SJCRH30 (cell line): ENCODE data around the gene TPM4. TPM values are rescaled to one million over a fixed set of nuclear protein-coding genes. Genes with fewer than 3 reads are reported as not detected.

Experiments used
- DNase-seq, 2 experiments: peaks; one replicate each; pipeline ENCODE4 v3.0.0-alpha.2; 2015 to 2020
- H3K27ac ChIP-seq: fragments of 250-450 bp; sonication (Bioruptor Pico); 2 replicates; pipeline ENCODE4 v1.5.1; 2020; ENCODE audit warnings: mild to moderate bottlenecking, moderate library complexity
- H3K27me3 ChIP-seq: fragments of 250-450 bp; sonication (Bioruptor Pico); 2 replicates; pipeline ENCODE4 v1.5.1; 2020; ENCODE audit warnings: mild to moderate bottlenecking, moderate library complexity
- H3K36me3 ChIP-seq: fragments of 250-450 bp; sonication (Bioruptor Pico); 2 replicates; pipeline ENCODE4 v1.5.1; 2020; ENCODE audit warnings: mild to moderate bottlenecking, moderate library complexity
- H3K4me1 ChIP-seq: fragments of 250-450 bp; sonication (Bioruptor Pico); 2 replicates; pipeline ENCODE4 v1.5.1; 2020; ENCODE audit warnings: mild to moderate bottlenecking, moderate library complexity
- H3K4me3 ChIP-seq: fragments of 250-450 bp; sonication (Bioruptor Pico); 2 replicates; pipeline ENCODE4 v1.5.1; 2020; ENCODE audit warnings: mild to moderate bottlenecking, moderate library complexity
- H3K9me3 ChIP-seq: fragments of 250-450 bp; sonication (Bioruptor Pico); replicated peaks from 2 replicates; pipeline ENCODE4 v1.5.1; 2020; ENCODE audit warnings: mild to moderate bottlenecking, moderate library complexity
- total RNA-seq: library from RNA; depleted of rRNA; stranded (reverse); fragments of >200 nt; shearing (Covaris generic); gene quantifications from 2 replicates; pipeline ENCODE4 v1.2.3, GENCODE V29; 2014

The TPM4 gene
- total RNA-seq, 1 experiment from 2014 or later: 419 TPM

DNA sequence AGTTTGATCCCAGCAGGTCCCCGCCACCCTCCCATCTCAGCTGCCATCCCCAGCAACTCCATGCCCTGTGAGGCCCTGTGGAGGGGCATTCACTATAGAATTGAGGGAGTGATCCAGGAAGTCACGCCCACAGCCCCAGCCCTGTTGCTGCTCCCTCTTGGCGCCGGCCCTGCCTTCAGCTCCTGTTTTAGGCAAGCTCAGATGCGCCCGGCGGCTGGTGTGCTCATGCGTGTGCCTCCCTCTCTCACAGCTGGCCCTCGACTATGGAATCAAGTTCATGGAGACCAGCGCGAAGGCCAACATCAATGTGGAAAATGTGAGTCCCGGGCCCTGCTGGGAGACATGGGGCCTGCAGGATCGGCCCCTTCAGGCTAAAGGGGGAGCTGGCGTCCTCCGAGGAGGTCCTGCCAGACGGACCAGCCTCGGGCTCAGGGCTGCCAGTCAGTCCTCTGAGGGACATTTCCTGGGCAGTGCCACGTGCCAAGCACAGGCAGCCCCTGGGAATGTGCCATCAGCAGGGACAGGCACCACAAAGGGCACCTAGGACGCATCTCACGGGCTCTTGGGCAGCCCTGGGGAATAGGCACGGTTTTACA is 51.6 kb downstream of the TPM4 start:
- DNase-seq: no peak
- Histone ChIP-seq H3K36me3 (peaks cover 68% of the 10 kb centered on the region), H3K27ac (no peak overlapping the region), H3K27me3 (no peaks in the 10 kb centered on the region), H3K9me3 (no peaks in the 10 kb centered on the region), H3K4me1 (no peaks in the 10 kb centered on the region), H3K4me3 (no peak overlapping the region)

DNA sequence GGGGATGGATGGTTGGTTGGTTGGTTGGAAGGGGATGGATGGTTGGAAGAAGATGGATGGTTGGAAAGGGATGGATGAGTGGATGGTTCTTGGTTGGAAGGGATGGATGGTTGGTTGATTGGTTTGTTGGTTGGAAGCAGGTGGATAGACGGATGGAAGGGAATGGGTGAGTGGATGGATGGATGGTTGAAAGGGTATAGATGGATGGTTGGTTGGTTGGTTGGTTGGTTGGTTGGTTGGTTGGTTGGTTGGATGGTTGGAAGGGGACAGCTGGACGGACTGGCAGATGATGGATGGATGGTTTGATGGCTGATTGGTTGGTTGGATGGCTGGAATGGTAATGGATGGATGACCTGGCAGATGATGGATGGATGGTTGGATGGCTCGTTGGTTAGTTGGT is 55.4 kb downstream of the TPM4 start:
- no peaks in the 10 kb centered on the region for H3K4me1 ChIP-seq
- H3K4me3 ChIP-seq: no peak overlapping the region
- no peaks in the 10 kb centered on the region for H3K9me3 ChIP-seq
- H3K27me3 ChIP-seq: no peaks in the 10 kb centered on the region
- H3K27ac ChIP-seq: no peak overlapping the region
- no peak for DNase-seq
- peaks cover 57% of the 10 kb centered on the region for H3K36me3 ChIP-seq

DNA sequence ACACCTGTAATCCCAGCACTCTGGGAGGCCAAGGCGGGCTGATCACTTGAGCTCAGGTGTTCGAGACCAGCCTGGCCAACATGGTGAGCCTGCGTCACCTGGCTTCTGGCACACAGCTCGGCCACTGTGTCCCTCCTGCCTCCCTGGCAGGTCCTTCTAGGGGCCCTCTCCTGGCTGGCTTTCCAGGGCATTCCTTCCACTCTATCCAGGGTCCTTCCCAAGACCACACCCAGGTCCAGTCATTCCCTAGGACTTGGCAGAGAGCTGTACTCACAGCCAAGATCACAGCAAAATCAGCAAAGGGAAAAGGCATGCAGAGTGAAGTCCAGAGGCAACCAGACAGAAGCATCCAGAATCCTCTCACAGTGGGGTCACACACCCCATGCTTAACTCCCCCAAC is 57.5 kb downstream of the TPM4 start:
- Histone ChIP-seq H3K27ac (no peak overlapping the region), H3K27me3 (no peaks in the 10 kb centered on the region), H3K36me3 (peaks cover 37% of the 10 kb centered on the region), H3K4me1 (no peaks in the 10 kb centered on the region), H3K9me3 (no peaks in the 10 kb centered on the region), H3K4me3 (no peak overlapping the region)
- DNase-seq: no peak

DNA sequence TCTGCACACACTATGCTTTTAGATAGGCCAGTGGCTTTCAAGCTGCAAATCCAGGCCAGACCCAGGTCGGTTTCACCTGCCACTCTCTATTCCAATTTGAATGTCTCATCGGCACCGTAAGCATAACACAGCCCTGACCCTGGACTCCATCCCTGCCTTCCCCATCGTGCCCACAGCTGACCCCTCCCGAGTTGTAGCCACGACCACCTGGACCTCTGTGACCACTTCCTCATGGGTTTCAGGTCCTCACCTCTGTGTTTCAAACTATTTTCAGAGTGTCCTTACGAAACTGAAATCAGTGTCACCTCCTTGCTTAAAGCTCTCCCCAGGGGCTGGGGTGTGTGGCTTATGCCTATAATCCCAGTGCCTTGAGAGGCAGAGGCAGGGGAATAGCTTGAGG is 58.2 kb downstream of the TPM4 start:
- Histone ChIP-seq H3K27ac (no peak overlapping the region), H3K36me3 (peaks cover 30% of the 10 kb centered on the region), H3K4me1 (no peaks in the 10 kb centered on the region), H3K9me3 (no peaks in the 10 kb centered on the region), H3K4me3 (no peak overlapping the region), H3K27me3 (no peaks in the 10 kb centered on the region)
- no peak for DNase-seq

DNA sequence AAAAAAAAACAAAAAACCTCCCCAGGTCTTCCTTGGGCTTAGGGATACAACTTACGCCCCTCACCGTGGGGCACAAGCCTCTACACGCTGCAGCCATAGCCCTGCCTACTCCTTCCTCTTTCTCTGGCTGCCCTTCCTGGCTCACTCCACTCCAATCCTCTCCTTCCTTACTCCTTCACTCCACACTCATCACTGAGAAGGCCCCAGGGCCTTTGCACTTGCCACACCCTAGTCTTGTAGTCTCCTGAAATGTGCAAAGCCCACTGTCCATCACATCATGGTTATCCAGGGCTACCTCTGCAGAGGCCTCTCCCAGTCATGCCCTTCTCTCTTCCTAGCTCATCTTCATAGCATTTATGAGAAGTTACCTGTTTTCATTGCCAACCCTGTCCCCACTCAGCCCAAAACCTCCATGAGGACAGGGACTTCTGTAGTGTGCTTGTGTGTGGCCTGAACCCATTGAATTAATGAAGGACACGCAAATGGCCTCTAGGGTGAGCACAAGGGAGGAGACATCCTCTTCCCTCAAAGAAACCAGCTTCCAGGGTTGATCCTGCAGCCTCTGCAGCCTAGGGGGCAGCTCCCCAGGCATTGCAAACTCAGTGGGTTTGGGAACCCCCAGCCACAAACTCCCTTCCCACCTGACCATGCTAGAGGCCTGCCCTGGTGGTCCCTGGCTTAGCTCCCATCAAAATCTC is 59.3 kb downstream of the TPM4 start:
- no peaks in the 10 kb centered on the region for H3K9me3 ChIP-seq
- H3K4me3 ChIP-seq: no peak overlapping the region
- H3K27me3 ChIP-seq: no peaks in the 10 kb centered on the region
- peaks cover 27% of the 10 kb centered on the region for H3K36me3 ChIP-seq
- no peak for DNase-seq
- H3K27ac ChIP-seq: no peak overlapping the region
- no peaks in the 10 kb centered on the region for H3K4me1 ChIP-seq

DNA sequence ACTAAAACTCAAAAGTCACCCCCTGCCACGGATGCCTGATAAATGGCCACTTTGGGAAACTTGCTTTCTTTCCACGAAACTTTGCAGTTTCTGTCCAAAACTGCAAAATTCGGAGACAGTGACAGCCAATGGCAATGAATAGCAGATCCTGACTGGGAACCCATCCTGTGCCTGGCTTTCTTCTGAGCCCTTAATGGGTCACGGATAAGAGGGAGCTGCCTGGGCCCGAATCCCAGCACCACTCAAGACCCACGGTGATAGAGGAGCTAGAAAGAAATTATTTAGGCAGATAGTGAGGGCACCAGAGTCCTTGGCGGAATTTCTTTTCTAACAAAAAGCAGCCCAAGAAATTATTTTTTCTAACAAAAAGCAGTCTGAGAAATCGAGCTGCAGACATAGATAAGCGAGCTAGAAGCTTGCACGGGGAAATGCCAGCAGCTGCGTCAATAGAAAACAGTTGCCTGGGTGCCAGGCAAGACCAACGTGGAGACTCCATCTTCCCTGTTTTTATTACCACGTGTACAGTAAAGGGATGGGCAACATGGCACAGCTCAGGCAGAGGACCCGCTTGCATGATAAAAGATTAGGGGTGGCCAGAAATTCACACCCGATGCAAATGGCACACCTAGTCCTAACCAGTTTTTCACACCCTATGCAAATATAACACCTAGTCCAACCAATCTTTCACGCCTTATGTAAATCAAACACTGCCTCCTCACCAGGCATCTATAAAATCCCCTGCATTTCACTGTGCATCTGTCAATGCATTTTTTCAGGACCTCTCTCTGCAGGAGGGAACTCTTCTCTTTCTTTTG is 60.1 kb downstream of the TPM4 start:
- Histone ChIP-seq H3K4me1 (no peaks in the 10 kb centered on the region), H3K4me3 (no peak overlapping the region), H3K36me3 (peaks cover 22% of the 10 kb centered on the region), H3K27ac (no peak overlapping the region; the same call in 1 of the 2 replicates), H3K27me3 (no peaks in the 10 kb centered on the region), H3K9me3 (no peaks in the 10 kb centered on the region)
- DNase-seq: peak; percentile 33 to 46

DNA sequence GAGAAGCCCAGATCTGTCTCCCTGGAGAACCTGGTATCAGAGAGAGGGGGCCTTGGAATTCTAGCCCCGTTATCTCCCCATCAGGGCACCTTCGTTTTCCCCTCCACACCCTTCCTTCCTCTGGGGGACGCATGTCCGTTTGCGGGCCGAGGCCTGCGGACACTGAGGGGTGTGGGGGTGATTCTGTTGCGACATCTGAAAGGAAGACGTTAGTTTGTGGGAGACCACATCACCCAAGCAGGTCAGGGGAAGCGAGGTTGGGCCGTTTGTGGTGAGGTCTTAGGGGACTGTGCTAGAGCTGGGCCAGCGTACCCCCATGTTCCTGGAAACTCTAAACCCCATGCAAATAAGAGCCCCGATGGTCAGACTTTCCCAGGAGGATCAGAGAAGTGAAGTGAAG is 63.5 kb downstream of the TPM4 start:
- no peak overlapping the region for H3K4me3 ChIP-seq
- no peaks in the 10 kb centered on the region for H3K36me3 ChIP-seq
- H3K9me3 ChIP-seq: no peaks in the 10 kb centered on the region
- peaks cover 5% of the 10 kb centered on the region; the same call in 1 of the 2 replicates for H3K4me1 ChIP-seq
- H3K27me3 ChIP-seq: no peaks in the 10 kb centered on the region
- no peak overlapping the region for H3K27ac ChIP-seq
- no peak for DNase-seq

DNA sequence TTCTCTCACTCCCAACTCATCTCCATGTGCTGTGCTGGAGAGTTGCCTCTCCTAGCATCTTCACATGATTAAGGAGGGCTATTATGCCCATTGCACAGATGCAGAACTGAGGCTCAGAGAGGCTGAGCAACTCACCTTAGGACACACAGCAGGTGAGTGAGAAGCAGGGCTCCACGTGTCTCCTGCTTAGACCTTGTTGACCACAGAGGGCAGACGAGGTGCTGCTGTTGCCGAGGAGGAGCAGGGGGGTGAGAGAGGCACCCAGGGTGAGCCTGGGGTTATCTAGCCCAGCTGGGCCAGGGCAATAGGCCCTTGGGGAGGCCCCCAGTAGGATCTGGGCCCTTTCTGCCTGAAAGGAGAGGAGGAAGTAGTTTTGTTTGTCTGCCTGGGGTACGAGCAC is 64.7 kb downstream of the TPM4 start:
- Histone ChIP-seq H3K4me1 (peaks cover 12% of the 10 kb centered on the region; the same call in 1 of the 2 replicates), H3K27ac (no peak overlapping the region), H3K4me3 (no peak overlapping the region), H3K9me3 (no peaks in the 10 kb centered on the region), H3K36me3 (no peaks in the 10 kb centered on the region), H3K27me3 (no peaks in the 10 kb centered on the region)
- no peak for DNase-seq

DNA sequence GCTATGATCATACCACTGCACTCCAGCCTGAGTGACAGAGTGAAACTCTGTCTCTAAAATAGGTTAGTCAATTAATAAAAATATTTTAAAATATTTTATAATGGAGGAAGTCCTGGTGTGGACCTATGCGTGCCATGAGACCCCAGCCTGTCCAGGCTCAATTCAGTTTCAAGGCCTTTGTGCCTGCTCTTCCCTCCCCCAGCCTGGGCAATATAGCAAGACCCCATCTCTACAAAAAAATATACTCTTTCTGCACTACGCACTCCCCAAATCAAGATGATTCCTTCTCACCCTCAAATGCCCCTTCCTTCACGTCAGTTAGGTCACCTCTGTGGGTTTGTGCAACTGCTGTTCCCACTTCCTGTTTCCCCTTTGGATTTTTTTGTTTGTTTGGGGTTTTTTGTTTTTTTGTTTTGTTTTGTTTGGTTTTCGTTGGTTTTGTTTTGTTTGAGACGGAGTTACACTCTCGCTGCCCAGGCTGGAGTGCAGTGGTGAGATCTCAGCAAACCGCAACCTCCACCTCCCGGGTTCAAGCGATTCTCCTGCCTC is 65.8 kb downstream of the TPM4 start:
- Histone ChIP-seq H3K27me3 (no peaks in the 10 kb centered on the region), H3K4me3 (no peak overlapping the region), H3K27ac (no peak overlapping the region), H3K9me3 (no peaks in the 10 kb centered on the region), H3K36me3 (no peaks in the 10 kb centered on the region), H3K4me1 (peaks cover 13% of the 10 kb centered on the region; the same call in 1 of the 2 replicates)
- no peak for DNase-seq

DNA sequence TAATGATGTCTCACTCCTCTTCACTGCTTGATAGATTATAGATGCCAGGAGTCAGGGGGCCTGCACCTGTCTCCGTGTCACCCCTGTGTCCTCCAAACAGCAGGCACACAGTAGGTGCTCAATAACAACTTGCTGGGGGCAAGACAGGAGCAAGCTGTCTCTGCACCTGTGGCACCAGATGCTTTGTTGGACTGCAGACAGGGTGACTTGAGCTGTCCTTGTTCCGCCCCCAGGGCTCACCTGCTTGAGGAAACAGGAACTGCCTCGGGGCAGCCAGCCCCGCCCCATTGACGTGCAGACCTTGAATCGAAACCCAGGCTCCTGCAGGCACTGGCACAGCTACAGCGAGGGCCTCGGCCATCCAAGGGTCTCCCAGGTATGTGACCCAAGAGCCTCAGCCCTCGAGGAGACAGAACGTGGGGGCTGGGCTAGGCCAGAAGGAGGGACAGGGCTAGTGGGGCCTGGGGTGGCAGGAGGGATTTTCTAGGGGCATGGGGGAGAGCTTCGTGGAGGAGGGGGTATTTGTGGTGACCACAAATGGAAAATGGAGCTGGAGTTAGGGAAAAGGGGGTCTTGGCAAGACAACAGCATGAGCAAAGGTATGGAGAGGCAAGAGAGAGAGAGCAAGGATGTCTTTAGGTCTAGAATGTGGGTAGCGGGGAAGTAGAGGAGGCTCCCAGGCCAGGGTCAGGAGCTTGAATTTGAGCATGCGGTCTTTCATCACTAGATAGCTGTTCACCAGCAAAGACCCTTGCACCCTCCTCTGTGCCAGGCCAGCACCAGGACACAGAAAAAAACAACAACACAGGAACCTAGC is 67.3 kb downstream of the TPM4 start, which contains the start of gene HSH2D:
HSH2D (plus strand) TSS at position 287 of the 817 bp plus-strand sequence. CDS start 5,066 bp downstream, outside the sequence.
- no peaks in the 10 kb centered on the region for H3K27me3 ChIP-seq
- no peaks in the 10 kb centered on the region for H3K9me3 ChIP-seq
- H3K27ac ChIP-seq: no peak within 1 kb of the TSS
- H3K4me1 ChIP-seq: peaks cover 16% of the 10 kb centered on the region
- H3K4me3 ChIP-seq: no peak within 1 kb of the TSS
- DNase-seq: no peak
- no peaks in the 10 kb centered on the region for H3K36me3 ChIP-seq

DNA sequence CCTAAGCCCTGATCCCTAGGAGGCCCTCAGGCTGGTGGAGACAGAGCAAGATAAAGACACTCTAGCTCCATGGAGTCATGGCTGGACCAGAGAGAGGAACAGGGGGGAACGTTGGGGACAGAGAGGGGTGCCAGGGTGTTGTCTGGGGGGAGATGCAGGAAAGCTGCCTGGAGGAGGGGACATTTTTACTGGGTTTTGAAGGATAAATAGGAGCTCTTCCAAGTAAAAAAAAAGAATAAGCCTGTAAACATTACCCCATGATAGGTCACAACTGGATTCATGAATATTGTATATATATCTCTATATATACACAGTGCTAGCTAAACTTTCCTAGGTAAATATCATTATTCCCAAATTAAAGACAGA is 67.9 kb downstream of the TPM4 start:
- Histone ChIP-seq H3K4me1 (peaks cover 21% of the 10 kb centered on the region), H3K9me3 (no peaks in the 10 kb centered on the region), H3K4me3 (no peak overlapping the region), H3K27me3 (no peaks in the 10 kb centered on the region), H3K36me3 (no peaks in the 10 kb centered on the region), H3K27ac (no peak overlapping the region)
- no peak for DNase-seq

DNA sequence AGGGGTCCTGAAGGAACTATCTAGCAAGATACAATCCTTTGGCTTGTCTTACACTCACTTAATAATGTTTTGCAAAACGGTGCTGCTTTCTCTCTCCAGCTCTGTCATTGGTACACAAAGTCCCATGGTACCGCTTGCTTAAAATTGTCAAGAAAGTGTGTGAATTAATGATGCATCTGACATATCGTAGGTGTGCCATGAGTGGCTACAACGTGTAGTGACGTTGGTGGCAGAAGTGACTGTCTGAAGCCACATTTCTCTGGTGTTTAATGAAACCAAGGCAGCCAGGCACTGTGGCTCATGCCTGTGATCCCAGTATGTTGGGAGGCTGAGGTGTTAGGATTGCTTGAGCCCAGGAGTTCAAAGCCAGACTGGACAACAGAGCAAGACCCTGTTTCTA is 69.8 kb downstream of the TPM4 start:
- Histone ChIP-seq H3K4me1 (peaks cover 36% of the 10 kb centered on the region), H3K9me3 (no peaks in the 10 kb centered on the region), H3K36me3 (no peaks in the 10 kb centered on the region), H3K27ac (no peak overlapping the region), H3K27me3 (no peaks in the 10 kb centered on the region), H3K4me3 (no peak overlapping the region)
- no peak for DNase-seq

DNA sequence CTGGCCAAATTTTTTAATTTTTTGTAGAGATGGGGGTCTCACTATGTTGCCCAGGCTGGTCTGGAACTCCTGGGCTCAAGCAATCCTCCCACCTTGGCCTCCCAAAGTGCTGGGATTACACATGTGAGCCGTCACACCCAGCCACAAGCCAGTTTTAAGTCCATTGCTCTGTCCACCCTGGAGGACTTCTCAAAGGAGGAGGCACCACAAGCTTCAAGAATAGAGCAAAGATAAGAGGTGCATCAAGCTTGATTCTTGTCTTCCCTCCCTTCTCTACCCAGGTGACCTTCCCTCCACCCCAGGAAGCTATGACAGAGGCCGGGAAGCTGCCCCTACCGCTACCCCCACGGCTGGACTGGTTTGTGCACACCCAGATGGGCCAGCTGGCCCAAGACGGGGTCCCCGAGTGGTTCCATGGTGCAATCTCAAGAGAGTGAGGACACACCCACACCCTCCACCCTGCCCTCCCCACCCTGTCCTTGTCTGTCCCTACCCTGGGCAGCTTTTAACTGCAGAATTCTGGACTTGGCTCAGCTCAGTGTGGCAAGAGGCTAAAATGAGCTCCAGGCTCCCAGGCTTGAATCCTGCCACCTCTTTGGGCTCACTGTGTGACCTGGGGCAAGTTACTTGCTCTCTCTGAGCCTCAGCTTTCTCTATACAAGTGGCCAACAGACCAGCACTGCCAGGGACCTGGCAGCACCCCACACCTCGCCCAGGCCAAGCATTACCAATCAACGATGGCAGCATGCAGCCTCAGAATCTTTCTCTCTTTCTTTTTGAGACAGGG is 72.3 kb downstream of the TPM4 start:
- Histone ChIP-seq H3K4me3 (no peak overlapping the region), H3K27ac (peak overlapping the region; percentile 92), H3K4me1 (peaks cover 35% of the 10 kb centered on the region), H3K9me3 (no peaks in the 10 kb centered on the region), H3K36me3 (no peaks in the 10 kb centered on the region), H3K27me3 (no peaks in the 10 kb centered on the region)
- DNase-seq: no peak
